ENCODE data around the gene RAB36.

GRCh38 chr22:23152238-23153114 lies 7.2 kb downstream of the RAB36 start:
- TF ChIP-seq CTCF (IDR thresholded peaks at IDR 0.05 in 8 of 11, conservative IDR thresholded peaks at IDR 0.05 in 3 of 11) (no peak), POLR2A (IDR thresholded peaks at IDR 0.05) (no peak)

Data from spleen (tissue), 7 donors.